Muscle of back (tissue), 11 donors: ENCODE data around the gene SLC38A10. TPM values are rescaled to one million over a fixed set of nuclear protein-coding genes. Genes with fewer than 3 reads are reported as not detected.
A peak's percentile ranks its signal among the peaks of the same experiment; 100 is the strongest.

Source experiments
- DNase-seq, 3 donors: peaks; one replicate each; pipeline versions ENCODE4 v3.0.0 to v3.0.0-alpha.2; 2013
- polyA plus RNA-seq, 10 donors: library from polyadenylated mRNA; unstranded; fragments of 120-200 nt; gene quantifications; one replicate each; pipeline ENCODE4 v1.2.1, GENCODE V29; 2013; ENCODE audit not compliant: insufficient read length in 10 of 10

SLC38A10 gene
- polyA plus RNA-seq, 10 donors, result 33.7 to 55.6 (median 44.7) TPM

- no peak for DNase-seq
Measured at GRCh38 chr17:81279278-81280275, 15.5 kb downstream of the SLC38A10 start.

GRCh38 chr17:81278831-81279230, 16.3 kb downstream of the SLC38A10 start:
- DNase-seq, result no peak

GRCh38 chr17:81277946-81278693, 17.0 kb downstream of the SLC38A10 start:
- peak in 1 of 3 donors; percentile 36 for DNase-seq

- peak in 2 of 3 donors; percentile 50 to 54 for DNase-seq
Measured at GRCh38 chr17:81277421-81277820, 17.7 kb downstream of the SLC38A10 start.

- DNase-seq, result no peak
Measured at GRCh38 chr17:81276781-81277180, 18.3 kb downstream of the SLC38A10 start.

- DNase-seq, result no peak
Measured at GRCh38 chr17:81274471-81274855, 20.6 kb downstream of the SLC38A10 start.

GRCh38 chr17:81273698-81274470, 21.2 kb downstream of the SLC38A10 start:
- no peak for DNase-seq

- no peak for DNase-seq
Measured at GRCh38 chr17:81272616-81273015, 22.5 kb downstream of the SLC38A10 start.

GRCh38 chr17:81271226-81271625, 23.9 kb downstream of the SLC38A10 start:
- no peak for DNase-seq

GRCh38 chr17:81270279-81270678, 24.8 kb downstream of the SLC38A10 start:
- DNase-seq, result no peak

GRCh38 chr17:81267390-81268067, 27.6 kb downstream of the SLC38A10 start:
- DNase-seq, result no peak

GRCh38 chr17:81265576-81265975, 29.5 kb downstream of the SLC38A10 start:
- no peak for DNase-seq

GRCh38 chr17:81264640-81265039, 30.5 kb downstream of the SLC38A10 start:
- DNase-seq, result no peak

GRCh38 chr17:81263371-81264181, 31.5 kb downstream of the SLC38A10 start:
- DNase-seq, result no peak

GRCh38 chr17:81261582-81262336, 33.3 kb downstream of the SLC38A10 start:
- DNase-seq, result no peak

- DNase-seq, result no peak
Measured at GRCh38 chr17:81261096-81261495, 34.0 kb downstream of the SLC38A10 start.

- DNase-seq, result no peak
Measured at GRCh38 chr17:81260641-81261040, 34.5 kb downstream of the SLC38A10 start.

- no peak for DNase-seq
Measured at GRCh38 chr17:81260171-81260570, 34.9 kb downstream of the SLC38A10 start.

- DNase-seq, result no peak
Measured at GRCh38 chr17:81259058-81259605, 36.0 kb downstream of the SLC38A10 start.
